HFF-Myc (cell line): ENCODE data around the gene CSK.

Experiments used
- DNase-seq: peaks from one replicate; pipeline ENCODE4 v3.0.0-alpha.2; 2011; ENCODE audit warnings: low read depth; ENCODE audit errors: extremely low read depth
- H3K4me3 ChIP-seq: replicated peaks from 2 replicates; pipeline ENCODE4 v1.5.1; 2011; ENCODE audit warnings: low read depth, mild to moderate bottlenecking, control low read depth, low read length
- CTCF ChIP-seq: IDR thresholded peaks from 2 replicates; pipeline ENCODE4 v1.5.1; 2012; ENCODE audit warnings: mild to moderate bottlenecking, low read depth, low read length, control low read depth; ENCODE audit errors: missing control alignments

CSK gene

GRCh38 chr15:74801311-74801997, 19.6 kb downstream of the CSK start:
- DNase-seq: no peak
- TF ChIP-seq CTCF: no peak
- no peak overlapping the region for H3K4me3 ChIP-seq

GRCh38 chr15:74802290-74802689, 20.4 kb downstream of the CSK start:
- DNase-seq: no peak
- no peak for TF ChIP-seq CTCF
- no peak overlapping the region for H3K4me3 ChIP-seq

- DNase-seq: no peak
- H3K4me3 ChIP-seq: no peak overlapping the region
- TF ChIP-seq CTCF: no peak
These were observed 21.1 kb downstream of the CSK start for GRCh38 chr15:74802862-74803447.

DNA sequence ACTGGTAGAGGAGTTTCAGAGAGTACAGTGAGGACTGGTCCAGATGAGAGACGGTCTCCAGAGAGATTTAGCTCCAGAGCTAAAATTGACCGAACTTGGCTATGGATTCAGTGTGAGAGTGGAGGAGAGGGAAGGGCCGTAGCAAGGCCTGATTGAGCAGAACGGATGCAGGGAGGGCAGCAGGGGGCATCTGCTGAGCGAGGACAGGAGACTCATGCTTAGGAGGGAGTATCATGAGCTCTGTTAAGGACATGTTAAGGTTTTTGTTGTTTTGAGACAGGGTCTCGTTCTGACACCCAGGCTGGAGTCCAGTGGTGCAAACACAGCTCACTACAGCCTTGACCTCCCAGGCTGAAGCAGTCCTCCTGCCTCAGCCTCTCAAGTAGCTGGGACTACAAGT, 23.1 kb downstream of the CSK start:
- no peak for TF ChIP-seq CTCF
- no peak overlapping the region for H3K4me3 ChIP-seq
- DNase-seq: no peak

GRCh38 chr15:74807282-74807681, 25.4 kb downstream of the CSK start:
- no peak for DNase-seq
- TF ChIP-seq CTCF: no peak
- no peak overlapping the region for H3K4me3 ChIP-seq

DNA sequence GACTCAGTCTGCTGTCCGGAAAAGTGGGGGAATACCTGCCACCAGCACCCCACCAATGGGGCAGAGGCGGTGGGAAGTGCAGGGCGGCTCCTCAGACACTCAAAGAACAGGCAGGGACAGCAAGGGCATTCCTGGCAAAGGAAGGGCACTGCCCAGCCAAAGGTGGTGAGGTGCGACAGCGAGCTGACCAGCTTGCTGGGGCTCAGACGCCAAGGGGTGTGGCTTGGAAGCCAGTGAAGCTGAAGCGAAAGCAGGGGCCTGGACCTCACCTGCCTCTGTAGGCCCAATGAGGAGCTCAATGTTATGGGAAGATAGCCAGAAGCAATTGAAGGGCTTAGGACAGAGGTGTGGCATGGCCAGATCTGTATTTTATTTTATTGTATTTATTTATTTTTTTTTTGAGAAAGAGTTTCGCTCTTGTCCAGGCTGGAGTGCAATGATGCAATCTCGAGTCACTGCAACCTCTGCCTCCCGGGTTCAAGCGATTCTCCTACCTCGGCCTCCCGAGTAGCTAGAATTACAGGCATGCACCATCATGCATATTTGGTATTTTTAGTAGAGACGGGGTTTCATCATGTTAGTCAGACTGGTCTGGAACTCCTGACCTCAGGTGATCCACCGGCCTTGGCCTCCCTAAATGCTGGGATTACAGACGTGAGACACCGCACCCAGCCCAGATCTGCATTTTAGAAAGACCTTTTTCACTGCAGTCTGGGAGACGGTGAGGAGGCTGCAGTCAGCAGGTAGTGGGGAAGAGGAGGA, 26.4 kb downstream of the CSK start:
- H3K4me3 ChIP-seq: no peak overlapping the region

More for the DNA sequence above, 26.4 kb downstream of the CSK start:
- TF ChIP-seq CTCF: no peak
- no peak for DNase-seq
